Effector memory CD4-positive, alpha-beta T cell (primary cell): ENCODE measurements around the gene CADPS2.
"Not testable (repeated sequence)": the region's sequence is repeated elsewhere in the genome, so short reads cannot be mapped to it uniquely, and the experiment has no call there.

Source experiments
- DNase-seq, 3 donors: peaks; one replicate each; pipeline ENCODE4 v3.0.0-alpha.2; 2020
- H3K27ac ChIP-seq: 2 replicates; pipeline ENCODE4 v1.7.0; 2013; ENCODE audit warnings: mild to moderate bottlenecking, low read length, moderate library complexity; ENCODE audit not compliant: insufficient read depth, poor library complexity, severe bottlenecking
- H3K27me3 ChIP-seq: replicated peaks from 2 replicates; pipeline ENCODE4 v1.7.0; 2013; ENCODE audit warnings: mild to moderate bottlenecking, low read length; ENCODE audit not compliant: insufficient read depth, control insufficient read depth, poor library complexity, severe bottlenecking
- H3K36me3 ChIP-seq: 2 replicates; pipeline ENCODE4 v1.7.0; 2013; ENCODE audit warnings: mild to moderate bottlenecking, low read length, moderate library complexity; ENCODE audit not compliant: control insufficient read depth, insufficient read depth
- H3K4me1 ChIP-seq: 2 replicates; pipeline ENCODE4 v1.7.0; 2013; ENCODE audit warnings: low read length, mild to moderate bottlenecking; ENCODE audit not compliant: control insufficient read depth, insufficient read depth, poor library complexity, severe bottlenecking
- H3K4me3 ChIP-seq: 2 replicates; pipeline ENCODE4 v1.7.0; 2013; ENCODE audit warnings: low read length, low read depth, mild to moderate bottlenecking; ENCODE audit not compliant: insufficient read depth, poor library complexity, severe bottlenecking
- H3K9me3 ChIP-seq: 2 replicates; pipeline ENCODE4 v1.7.0; 2013; ENCODE audit warnings: mild to moderate bottlenecking, low read length, moderate library complexity; ENCODE audit not compliant: control insufficient read depth

CADPS2 gene

GRCh38 chr7:122672536-122672935 is 213.7 kb downstream of the CADPS2 start:
- Histone ChIP-seq H3K4me3 (no peak overlapping the region), H3K9me3 (no peaks in the 10 kb centered on the region), H3K27me3 (no peaks in the 10 kb centered on the region), H3K27ac (no peak overlapping the region), H3K36me3 (no peaks in the 10 kb centered on the region), H3K4me1 (no peaks in the 10 kb centered on the region)
- DNase-seq = no peak

- H3K9me3 ChIP-seq = no peaks in the 10 kb centered on the region
- H3K4me1 ChIP-seq = no peaks in the 10 kb centered on the region
Observed at GRCh38 chr7:122663733-122664132, 222.5 kb downstream of the CADPS2 start.

GRCh38 chr7:122658856-122659255 is 227.4 kb downstream of the CADPS2 start:
- Histone ChIP-seq H3K27me3 (no peaks in the 10 kb centered on the region), H3K36me3 (no peaks in the 10 kb centered on the region), H3K4me3 (no peak overlapping the region), H3K9me3 (no peaks in the 10 kb centered on the region), H3K27ac (no peak overlapping the region), H3K4me1 (no peaks in the 10 kb centered on the region)
- no peak for DNase-seq

More at GRCh38 chr7:122663733-122664132, 222.5 kb downstream of the CADPS2 start:
- Histone ChIP-seq H3K27me3 (no peaks in the 10 kb centered on the region), H3K4me3 (no peak overlapping the region), H3K36me3 (no peaks in the 10 kb centered on the region), H3K27ac (no peak overlapping the region)
- no peak for DNase-seq

- H3K27ac ChIP-seq = no peak overlapping the region
- no peaks in the 10 kb centered on the region for H3K4me1 ChIP-seq
- H3K4me3 ChIP-seq = no peak overlapping the region
- H3K36me3 ChIP-seq = no peaks in the 10 kb centered on the region
- no peak for DNase-seq
- H3K9me3 ChIP-seq = no peaks in the 10 kb centered on the region
- no peaks in the 10 kb centered on the region for H3K27me3 ChIP-seq
Observed at GRCh38 chr7:122653685-122654084, 232.6 kb downstream of the CADPS2 start.

- H3K9me3 ChIP-seq = no peaks in the 10 kb centered on the region
- no peaks in the 10 kb centered on the region for H3K27me3 ChIP-seq
- no peak overlapping the region for H3K27ac ChIP-seq
- DNase-seq = no peak
- no peaks in the 10 kb centered on the region for H3K4me1 ChIP-seq
- H3K36me3 ChIP-seq = no peaks in the 10 kb centered on the region
- no peak overlapping the region for H3K4me3 ChIP-seq
Observed at GRCh38 chr7:122652876-122653275, 233.4 kb downstream of the CADPS2 start.

- no peak for DNase-seq
- H3K36me3 ChIP-seq = no peaks in the 10 kb centered on the region
- H3K27ac ChIP-seq = no peak overlapping the region
Observed at GRCh38 chr7:122651451-122651850, 234.8 kb downstream of the CADPS2 start.

GRCh38 chr7:122643250-122643649 is 243.0 kb downstream of the CADPS2 start:
- H3K27me3 ChIP-seq = no peaks in the 10 kb centered on the region
- no peaks in the 10 kb centered on the region for H3K9me3 ChIP-seq
- H3K4me3 ChIP-seq = no peak overlapping the region
- no peaks in the 10 kb centered on the region for H3K36me3 ChIP-seq
- DNase-seq = no peak
- no peak overlapping the region for H3K27ac ChIP-seq
- no peaks in the 10 kb centered on the region for H3K4me1 ChIP-seq

More at GRCh38 chr7:122651451-122651850, 234.8 kb downstream of the CADPS2 start:
- H3K4me1 ChIP-seq = no peaks in the 10 kb centered on the region
- H3K27me3 ChIP-seq = no peaks in the 10 kb centered on the region
- H3K4me3 ChIP-seq = no peak overlapping the region
- no peaks in the 10 kb centered on the region for H3K9me3 ChIP-seq

GRCh38 chr7:122638459-122638858 is 247.8 kb downstream of the CADPS2 start:
- H3K9me3 ChIP-seq = no peaks in the 10 kb centered on the region
- H3K36me3 ChIP-seq = no peaks in the 10 kb centered on the region
- no peaks in the 10 kb centered on the region for H3K4me1 ChIP-seq
- H3K4me3 ChIP-seq = no peak overlapping the region
- no peaks in the 10 kb centered on the region for H3K27me3 ChIP-seq
- no peak overlapping the region for H3K27ac ChIP-seq
- DNase-seq = no peak

- Histone ChIP-seq H3K27me3 (no peaks in the 10 kb centered on the region), H3K4me3 (no peak overlapping the region), H3K9me3 (no peaks in the 10 kb centered on the region), H3K27ac (no peak overlapping the region), H3K36me3 (no peaks in the 10 kb centered on the region), H3K4me1 (no peaks in the 10 kb centered on the region)
- DNase-seq = no peak
Observed at GRCh38 chr7:122637784-122638183, 248.5 kb downstream of the CADPS2 start.

- H3K4me1 ChIP-seq, H3K36me3 ChIP-seq, H3K27me3 ChIP-seq, H3K27ac ChIP-seq, DNase-seq, H3K9me3 ChIP-seq, H3K4me3 ChIP-seq: not testable (repeated sequence)
Observed at GRCh38 chr7:122635481-122635880, 250.8 kb downstream of the CADPS2 start.

GRCh38 chr7:122633472-122633871 is 252.8 kb downstream of the CADPS2 start:
- H3K27ac ChIP-seq = no peak overlapping the region

More at GRCh38 chr7:122633472-122633871, 252.8 kb downstream of the CADPS2 start:
- no peaks in the 10 kb centered on the region for H3K36me3 ChIP-seq
- H3K4me1 ChIP-seq = no peaks in the 10 kb centered on the region
- H3K9me3 ChIP-seq = no peaks in the 10 kb centered on the region
- H3K4me3 ChIP-seq = no peak overlapping the region
- DNase-seq = no peak
- no peaks in the 10 kb centered on the region for H3K27me3 ChIP-seq
